NT2/D1 (cell line): ENCODE measurements around the gene CPOX.

Experiments
- DNase-seq: peaks from one replicate; pipeline ENCODE4 v3.0.0-alpha.2; 2011; ENCODE audit warnings: low read depth, low spot score
- H3K27me3 ChIP-seq: 2 replicates; pipeline ENCODE4 v1.6.0; 2011; ENCODE audit warnings: mild to moderate bottlenecking; ENCODE audit not compliant: insufficient read length, insufficient read depth
- H3K36me3 ChIP-seq: 2 replicates; pipeline ENCODE4 v1.6.1; 2011; ENCODE audit warnings: mild to moderate bottlenecking, low read length, mixed read lengths; ENCODE audit not compliant: insufficient read depth, insufficient read length
- H3K4me1 ChIP-seq: 2 replicates; pipeline ENCODE4 v1.5.1; 2011; ENCODE audit not compliant: insufficient read depth, insufficient read length
- H3K4me3 ChIP-seq: 2 replicates; pipeline ENCODE4 v1.5.1; 2011; ENCODE audit warnings: low read depth; ENCODE audit not compliant: insufficient read length
- H3K9ac ChIP-seq: 2 replicates; pipeline ENCODE4 v1.6.0; 2011; ENCODE audit warnings: low read depth; ENCODE audit not compliant: insufficient read length
- H3K9me3 ChIP-seq: 2 replicates; pipeline ENCODE4 v1.5.1; 2011; ENCODE audit warnings: mild to moderate bottlenecking, low read length; ENCODE audit not compliant: insufficient read depth
- SUZ12 ChIP-seq: IDR thresholded peaks from 2 replicates; pipeline ENCODE4 v1.6.1; 2011; ENCODE audit not compliant: insufficient read length, insufficient read depth; ENCODE audit errors: extremely low read depth
- YY1 ChIP-seq: IDR thresholded peaks from 2 replicates; pipeline ENCODE4 v1.6.1; 2011; ENCODE audit not compliant: insufficient read length, insufficient read depth
- ZNF274 ChIP-seq: IDR thresholded peaks from 2 replicates; pipeline ENCODE4 v1.6.1; 2011; ENCODE audit warnings: mild to moderate bottlenecking, low read depth, low read length

The CPOX gene

DNA sequence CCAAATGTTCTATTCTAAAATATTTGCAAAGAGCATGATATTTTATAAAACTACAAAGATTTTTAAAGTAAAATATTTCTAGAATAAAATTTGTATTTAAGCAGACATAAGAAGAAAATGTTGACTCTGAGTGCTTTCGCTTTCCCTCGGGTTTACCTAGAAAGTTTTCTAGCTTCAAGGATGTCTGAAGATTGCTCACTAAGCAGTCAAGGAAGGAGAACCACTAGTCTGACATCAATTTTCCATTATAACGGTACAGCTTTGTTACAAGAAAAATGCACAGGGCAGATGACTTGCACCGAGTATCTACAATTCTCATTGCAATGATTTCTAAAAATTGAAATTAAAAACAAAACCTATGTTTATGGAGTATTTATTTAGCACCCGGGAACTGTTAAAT is 47.5 kb downstream of the CPOX start:
- no peaks in the 10 kb centered on the region for H3K4me1 ChIP-seq
- no peak overlapping the region for H3K4me3 ChIP-seq
- H3K9ac ChIP-seq, result no peak overlapping the region
- H3K9me3 ChIP-seq, result no peaks in the 10 kb centered on the region; the same call in 1 of the 2 replicates
- H3K27me3 ChIP-seq, result no peaks in the 10 kb centered on the region
- DNase-seq, result no peak
- no peaks in the 10 kb centered on the region for H3K36me3 ChIP-seq
- TF ChIP-seq ZNF274, result no peak
- TF ChIP-seq SUZ12, result no peak
- TF ChIP-seq YY1, result no peak

- no peak for TF ChIP-seq YY1
- TF ChIP-seq ZNF274, result no peak
- TF ChIP-seq SUZ12, result no peak
- Histone ChIP-seq H3K4me1 (no peaks in the 10 kb centered on the region), H3K9ac (no peak overlapping the region), H3K4me3 (no peak overlapping the region), H3K9me3 (no peaks in the 10 kb centered on the region; the same call in 1 of the 2 replicates), H3K27me3 (no peaks in the 10 kb centered on the region), H3K36me3 (no peaks in the 10 kb centered on the region)
- DNase-seq, result no peak
Observed at GRCh38 chr3:98542623-98543022, 50.8 kb downstream of the CPOX start.

DNA sequence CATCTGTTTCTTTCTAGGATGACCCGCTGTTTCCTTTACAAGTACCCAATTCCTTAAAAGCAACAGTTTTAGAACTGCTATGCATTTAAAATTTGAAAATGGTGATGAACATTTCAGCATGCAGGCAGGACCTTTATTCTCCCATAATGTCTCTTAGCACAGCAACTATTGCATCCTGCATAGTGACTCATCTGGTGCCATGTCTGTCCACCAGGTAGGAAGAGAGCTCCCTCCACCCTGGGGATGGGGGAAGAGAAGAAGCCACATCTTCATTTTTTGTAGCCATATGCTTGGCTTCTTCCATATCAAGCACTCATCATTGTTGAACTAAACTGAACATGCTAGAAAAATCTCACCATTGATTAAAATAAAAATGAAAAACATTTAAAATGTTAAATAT is 51.7 kb downstream of the CPOX start:
- Histone ChIP-seq H3K4me3 (no peak overlapping the region), H3K9me3 (no peaks in the 10 kb centered on the region; the same call in 1 of the 2 replicates), H3K4me1 (no peaks in the 10 kb centered on the region), H3K36me3 (no peaks in the 10 kb centered on the region), H3K27me3 (no peaks in the 10 kb centered on the region), H3K9ac (no peak overlapping the region)
- DNase-seq, result no peak
- no peak for TF ChIP-seq YY1
- no peak for TF ChIP-seq ZNF274
- TF ChIP-seq SUZ12, result no peak

DNA sequence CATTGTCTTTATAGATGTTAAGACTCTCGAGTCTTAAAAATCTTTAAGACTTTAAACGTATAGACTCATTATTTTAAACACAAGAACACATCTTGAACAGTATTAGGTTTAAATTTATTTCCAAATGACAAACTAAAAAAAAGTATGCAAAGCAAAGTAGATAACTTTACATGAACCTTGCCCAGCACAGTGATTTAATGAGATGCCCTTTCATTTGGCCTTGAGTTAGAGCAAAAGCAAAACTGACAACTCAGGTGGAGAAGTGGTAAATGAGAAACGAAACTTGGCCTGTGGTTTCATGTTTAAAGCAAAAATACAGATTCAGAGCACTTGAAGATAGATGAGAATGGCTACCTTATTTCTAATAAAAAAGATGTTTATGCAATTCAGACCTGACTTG is 53.1 kb downstream of the CPOX start:
- no peaks in the 10 kb centered on the region for H3K4me1 ChIP-seq
- H3K9ac ChIP-seq, result no peak overlapping the region
- no peak for DNase-seq
- TF ChIP-seq ZNF274, result no peak
- no peak overlapping the region for H3K4me3 ChIP-seq
- no peaks in the 10 kb centered on the region for H3K36me3 ChIP-seq
- no peaks in the 10 kb centered on the region; the same call in 1 of the 2 replicates for H3K9me3 ChIP-seq
- H3K27me3 ChIP-seq, result no peaks in the 10 kb centered on the region

DNA sequence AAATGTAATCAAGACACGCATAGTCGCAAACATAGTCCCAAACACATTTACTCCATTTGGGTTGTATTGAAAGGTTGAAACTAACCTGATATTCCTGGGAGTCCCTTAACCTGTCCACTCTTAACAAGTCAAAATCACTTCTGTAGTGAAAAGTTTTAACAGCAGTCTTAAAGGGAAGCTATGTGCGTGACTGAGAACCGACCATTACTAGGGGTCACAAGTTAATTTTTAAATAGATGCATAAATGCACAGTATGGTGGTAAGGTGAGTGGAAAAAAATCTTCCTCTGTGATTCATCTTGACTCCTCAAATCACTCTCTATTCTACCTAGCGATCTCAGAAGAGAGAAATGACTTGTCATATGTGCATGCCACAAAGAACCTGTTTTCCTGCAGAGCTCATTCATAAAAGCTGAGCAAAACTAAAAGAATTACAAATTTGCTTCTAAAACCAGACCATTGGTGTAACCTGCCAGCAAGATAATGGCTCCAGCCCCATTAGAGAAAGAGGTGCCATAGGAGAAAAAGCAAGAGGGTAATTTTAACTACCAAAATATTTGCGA is 56.9 kb downstream of the CPOX start:
- no peak overlapping the region for H3K4me3 ChIP-seq
- TF ChIP-seq SUZ12 (no peak), YY1 (no peak), ZNF274 (no peak)

GRCh38 chr3:98534734-98535133 is 58.7 kb downstream of the CPOX start:
- no peak for TF ChIP-seq ZNF274
- no peak for TF ChIP-seq SUZ12
- no peak for TF ChIP-seq YY1
- no peaks in the 10 kb centered on the region for H3K27me3 ChIP-seq
- H3K9me3 ChIP-seq, result no peaks in the 10 kb centered on the region
- no peak overlapping the region for H3K9ac ChIP-seq
- H3K36me3 ChIP-seq, result no peaks in the 10 kb centered on the region
- H3K4me1 ChIP-seq, result no peaks in the 10 kb centered on the region
- DNase-seq, result no peak
- H3K4me3 ChIP-seq, result no peak overlapping the region

More for the DNA sequence above, 56.9 kb downstream of the CPOX start:
- Histone ChIP-seq H3K4me1 (no peaks in the 10 kb centered on the region), H3K27me3 (no peaks in the 10 kb centered on the region), H3K36me3 (no peaks in the 10 kb centered on the region), H3K9ac (no peak overlapping the region), H3K9me3 (no peaks in the 10 kb centered on the region; the same call in 1 of the 2 replicates)
- no peak for DNase-seq

DNA sequence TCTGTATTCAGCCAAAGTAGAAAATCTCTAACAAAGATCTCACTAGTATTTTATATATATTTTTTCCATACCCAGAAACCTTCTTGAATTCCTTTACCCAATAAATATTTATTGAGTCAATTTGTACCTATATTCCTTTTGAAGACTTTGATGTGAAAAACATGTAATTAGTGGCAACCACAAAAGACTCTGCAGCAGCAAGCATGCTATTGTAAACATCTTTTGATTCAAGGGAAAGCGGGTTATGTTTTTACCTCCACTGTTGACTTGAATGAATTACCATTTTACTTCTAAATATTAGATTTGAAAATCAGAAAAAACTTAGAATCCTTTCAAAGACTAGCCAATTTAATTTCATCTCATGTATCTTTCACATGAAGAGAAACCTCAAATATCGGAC is 59.2 kb downstream of the CPOX start:
- H3K9ac ChIP-seq, result no peak overlapping the region
- TF ChIP-seq SUZ12 (no peak), ZNF274 (no peak), YY1 (no peak)
- H3K9me3 ChIP-seq, result no peaks in the 10 kb centered on the region
- H3K4me1 ChIP-seq, result no peaks in the 10 kb centered on the region
- no peak overlapping the region for H3K4me3 ChIP-seq
- H3K27me3 ChIP-seq, result no peaks in the 10 kb centered on the region
- H3K36me3 ChIP-seq, result no peaks in the 10 kb centered on the region
- no peak for DNase-seq
